ENCODE results near the gene MC3R.

- no peak for TF ChIP-seq CTCF (IDR thresholded peaks at IDR 0.05; ENCODE audit: insufficient read depth, low read length, poor library complexity, severe bottlenecking)
- no peak for TF ChIP-seq EZH2phosphoT487 (conservative IDR thresholded peaks at IDR 0.05; ENCODE audit: low read length)
Measured at GRCh38 chr20:56211051-56211450, 37.5 kb upstream of the MC3R start.

All from SU-DHL-6 (cell line).